ENCODE results near the gene PPP2R5A. TPM values are rescaled to one million over a fixed set of nuclear protein-coding genes. Genes with fewer than 3 reads are reported as not detected.
A peak's percentile ranks its signal among the peaks of the same experiment; 100 is the strongest.

The PPP2R5A gene
- 38.1 TPM for total RNA-seq

- DNase-seq (ENCODE audit: low spot score): peak; percentile 99
These were observed at the start of gene PPP2R5A for GRCh38 chr1:212284744-212285684. TSS of gene PPP2R5A (plus strand) at chr1:212285410. CDS start at chr1:212286111, 701 bp downstream.

- no peak for DNase-seq (ENCODE audit: low spot score)
These were observed 49.4 kb upstream of the PPP2R5A start for GRCh38 chr1:212235857-212236256.

GRCh38 chr1:212236664-212237220 is 48.5 kb upstream of the PPP2R5A start:
- DNase-seq (ENCODE audit: low spot score): no peak

GRCh38 chr1:212237651-212238050 is 47.6 kb upstream of the PPP2R5A start:
- no peak for DNase-seq (ENCODE audit: low spot score)

GRCh38 chr1:212238552-212238951 is 46.7 kb upstream of the PPP2R5A start:
- DNase-seq (ENCODE audit: low spot score): peak; percentile 73

- DNase-seq (ENCODE audit: low spot score): no peak
These were observed 43.7 kb upstream of the PPP2R5A start for GRCh38 chr1:212241501-212241900.

GRCh38 chr1:212241957-212242287 is 43.3 kb upstream of the PPP2R5A start:
- no peak for DNase-seq (ENCODE audit: low spot score)

GRCh38 chr1:212242288-212242984 is 42.8 kb upstream of the PPP2R5A start:
- DNase-seq (ENCODE audit: low spot score): no peak

- no peak for DNase-seq (ENCODE audit: low spot score)
These were observed 42.3 kb upstream of the PPP2R5A start for GRCh38 chr1:212242985-212243308.

GRCh38 chr1:212244441-212244840 is 40.8 kb upstream of the PPP2R5A start:
- DNase-seq (ENCODE audit: low spot score): no peak

- no peak for DNase-seq (ENCODE audit: low spot score)
These were observed 38.0 kb upstream of the PPP2R5A start for GRCh38 chr1:212247179-212247721.

- DNase-seq (ENCODE audit: low spot score): no peak
These were observed 37.2 kb upstream of the PPP2R5A start for GRCh38 chr1:212247988-212248387.

GRCh38 chr1:212254853-212255363 is 30.3 kb upstream of the PPP2R5A start:
- DNase-seq (ENCODE audit: low spot score): no peak

GRCh38 chr1:212255705-212256307 is 29.4 kb upstream of the PPP2R5A start:
- no peak for DNase-seq (ENCODE audit: low spot score)

GRCh38 chr1:212256369-212256768 is 28.8 kb upstream of the PPP2R5A start:
- DNase-seq (ENCODE audit: low spot score): no peak

- DNase-seq (ENCODE audit: low spot score): no peak
These were observed 28.1 kb upstream of the PPP2R5A start for GRCh38 chr1:212257157-212257556.

GRCh38 chr1:212259693-212260480 is 25.3 kb upstream of the PPP2R5A start:
- DNase-seq (ENCODE audit: low spot score): no peak

- DNase-seq (ENCODE audit: low spot score): no peak
These were observed 24.5 kb upstream of the PPP2R5A start for GRCh38 chr1:212260557-212261355.

- no peak for DNase-seq (ENCODE audit: low spot score)
These were observed 23.8 kb upstream of the PPP2R5A start for GRCh38 chr1:212261361-212261929.

- no peak for DNase-seq (ENCODE audit: low spot score)
These were observed 18.2 kb upstream of the PPP2R5A start for GRCh38 chr1:212267017-212267416.

Measured in ureter (tissue), 1 donor.